GM23248 (cell line): ENCODE measurements around the gene EN1.

Experiments used
- EZH2 ChIP-seq: fragments of 200-600 bp; sonication (generic); IDR thresholded peaks from 2 replicates; pipeline ENCODE4 v1.6.1; 2018; ENCODE audit warnings: antibody characterized with exemption, mild to moderate bottlenecking; ENCODE audit not compliant: insufficient read depth, poor library complexity, severe bottlenecking
- EZH2phosphoT487 ChIP-seq: fragments of 200-600 bp; sonication (generic); IDR thresholded peaks from 2 replicates; pipeline ENCODE4 v1.6.1; 2018; ENCODE audit warnings: antibody characterized with exemption, moderate library complexity, mild to moderate bottlenecking, low read depth; ENCODE audit not compliant: insufficient read depth

GRCh38 chr2:118852605-118853128 lies 5.2 kb upstream of the EN1 start:
- TF ChIP-seq EZH2 = no peak
- TF ChIP-seq EZH2phosphoT487 = no peak
